Smooth muscle cell (in vitro differentiated cells): ENCODE measurements around the gene KIF1A. TPM values are rescaled to one million over a fixed set of nuclear protein-coding genes. Genes with fewer than 3 reads are reported as not detected.

Source experiments
- DNase-seq: peaks from one replicate; lab custom pipeline; 2025; ENCODE audit not compliant: unreplicated experiment; lab: John Stamatoyannopoulos, UW
- H2AFZ ChIP-seq: fragments of 200-600 bp; sonication (generic); 2 replicates; pipeline ENCODE4 v1.6.0; 2016; ENCODE audit warnings: antibody characterized with exemption, low read depth, mild to moderate bottlenecking
- H3F3A ChIP-seq: fragments of 200-600 bp; sonication (generic); 2 replicates; pipeline ENCODE4 v1.6.0; 2017; ENCODE audit warnings: antibody characterized with exemption, low read depth
- H3K27ac ChIP-seq: fragments of 200-600 bp; sonication (generic); 2 replicates; pipeline ENCODE4 v1.5.1; 2016; ENCODE audit warnings: low read depth, mild to moderate bottlenecking
- H3K27me3 ChIP-seq: fragments of 200-600 bp; sonication (generic); 2 replicates; pipeline ENCODE4 v1.6.1; 2016; ENCODE audit warnings: low read depth, mild to moderate bottlenecking
- H3K36me3 ChIP-seq: fragments of 200-600 bp; sonication (generic); 2 replicates; pipeline ENCODE4 v1.5.1; 2016; ENCODE audit warnings: low read depth
- H3K4me1 ChIP-seq: fragments of 200-600 bp; sonication (generic); 2 replicates; pipeline ENCODE4 v1.5.1; 2016; ENCODE audit warnings: low read depth
- H3K4me2 ChIP-seq: fragments of 200-600 bp; sonication (generic); 2 replicates; pipeline ENCODE4 v1.6.0; 2016; ENCODE audit warnings: mild to moderate bottlenecking
- H3K4me3 ChIP-seq: fragments of 200-600 bp; sonication (generic); 2 replicates; pipeline ENCODE4 v1.5.1; 2016; ENCODE audit warnings: mild to moderate bottlenecking
- H3K79me2 ChIP-seq: fragments of 200-600 bp; sonication (generic); 2 replicates; pipeline ENCODE4 v1.6.0; 2016; ENCODE audit warnings: low read depth, mild to moderate bottlenecking
- H3K9ac ChIP-seq: fragments of 200-600 bp; sonication (generic); 2 replicates; pipeline ENCODE4 v1.6.0; 2016; ENCODE audit warnings: low read depth
- H3K9me3 ChIP-seq: fragments of 200-600 bp; sonication (generic); replicated peaks from 2 replicates; pipeline ENCODE4 v1.5.1; 2016; ENCODE audit warnings: low read depth
- H4K20me1 ChIP-seq: fragments of 200-600 bp; sonication (generic); 2 replicates; pipeline ENCODE4 v1.6.0; 2016; ENCODE audit warnings: low read depth
- WGBS: methylation state at CpG from one replicate; pipeline ENCODE4 v1.1.7; 2016; ENCODE audit warnings: low lambda C conversion rate; 5-methylcytosine and 5-hydroxymethylcytosine counted together
- polyA plus RNA-seq: library from polyadenylated mRNA; unstranded; fragments of >200 nt; fragmentation: Nextera tagmentation; extraction: Ambion mirVana; gene quantifications from 2 replicates; pipeline ENCODE4 v1.2.1, GENCODE V29; 2016
- total RNA-seq: library from RNA; depleted of rRNA; stranded (reverse); fragments of >200 nt; gene quantifications from 2 replicates; pipeline ENCODE4 v1.2.3, GENCODE V29; 2014
- TF ChIP-seq, protein P1 (sequence below): fragments of 200-600 bp; sonication (generic); IDR thresholded peaks from 2 replicates; pipeline ENCODE4 v1.5.1; 2017; ENCODE audit warnings: borderline replicate concordance, mild to moderate bottlenecking, antibody characterized with exemption; ENCODE audit not compliant: insufficient read depth, poor library complexity, severe bottlenecking

KIF1A gene
- total and polyA plus RNA-seq, 2 experiments from 2014 or later: 4.6 to 8.4 TPM

DNA sequence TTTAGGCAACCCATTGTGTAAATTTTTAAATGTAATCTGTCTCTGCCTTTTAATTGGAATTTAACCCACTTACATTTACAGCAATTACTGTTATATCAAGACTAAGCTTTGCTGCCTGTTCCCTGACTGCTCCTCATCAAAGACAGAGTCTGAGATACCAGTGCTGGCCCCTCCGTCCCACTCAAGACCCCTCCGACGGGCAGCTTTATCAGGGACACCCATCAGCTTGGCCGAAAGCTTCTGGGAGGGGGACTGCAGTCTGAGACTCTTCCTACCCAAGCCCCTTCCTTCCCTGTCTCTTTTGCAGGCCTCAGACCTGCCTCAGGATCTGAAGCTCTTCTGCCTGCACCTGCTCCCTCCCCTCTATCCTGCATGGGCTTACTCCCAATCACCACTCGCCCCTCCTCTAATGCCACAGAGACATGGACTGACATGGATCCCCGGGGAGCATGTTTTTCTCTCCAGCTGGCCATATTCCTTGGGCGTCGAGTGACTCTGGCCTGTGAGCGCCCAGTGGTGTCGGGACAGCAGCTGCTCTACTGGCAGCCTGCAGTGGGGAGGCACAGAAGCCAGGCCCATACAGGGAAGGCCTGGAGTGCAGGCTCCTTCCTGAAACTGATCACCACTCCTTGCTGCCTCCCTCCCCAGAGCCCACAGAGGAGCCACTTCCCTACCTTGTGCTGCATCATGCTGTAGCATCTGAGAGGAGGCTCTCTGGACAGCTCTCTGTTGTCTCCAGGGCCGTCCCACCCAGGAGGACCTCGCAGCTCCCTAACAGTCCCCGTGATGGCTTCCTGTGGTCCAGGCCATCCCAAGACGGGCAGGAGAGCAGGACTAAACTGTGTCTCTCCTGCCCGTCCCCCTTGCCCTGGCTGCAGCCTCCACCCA lies 3.7 kb upstream of the KIF1A start:
- H3K9me3 ChIP-seq: no peaks in the 10 kb centered on the region
- H3K27ac ChIP-seq: no peak overlapping the region
- no peaks in the 10 kb centered on the region for H4K20me1 ChIP-seq
- no peak overlapping the region for H3K4me3 ChIP-seq
- no peaks in the 10 kb centered on the region for H3K36me3 ChIP-seq
- TF ChIP-seq, protein P1, sequence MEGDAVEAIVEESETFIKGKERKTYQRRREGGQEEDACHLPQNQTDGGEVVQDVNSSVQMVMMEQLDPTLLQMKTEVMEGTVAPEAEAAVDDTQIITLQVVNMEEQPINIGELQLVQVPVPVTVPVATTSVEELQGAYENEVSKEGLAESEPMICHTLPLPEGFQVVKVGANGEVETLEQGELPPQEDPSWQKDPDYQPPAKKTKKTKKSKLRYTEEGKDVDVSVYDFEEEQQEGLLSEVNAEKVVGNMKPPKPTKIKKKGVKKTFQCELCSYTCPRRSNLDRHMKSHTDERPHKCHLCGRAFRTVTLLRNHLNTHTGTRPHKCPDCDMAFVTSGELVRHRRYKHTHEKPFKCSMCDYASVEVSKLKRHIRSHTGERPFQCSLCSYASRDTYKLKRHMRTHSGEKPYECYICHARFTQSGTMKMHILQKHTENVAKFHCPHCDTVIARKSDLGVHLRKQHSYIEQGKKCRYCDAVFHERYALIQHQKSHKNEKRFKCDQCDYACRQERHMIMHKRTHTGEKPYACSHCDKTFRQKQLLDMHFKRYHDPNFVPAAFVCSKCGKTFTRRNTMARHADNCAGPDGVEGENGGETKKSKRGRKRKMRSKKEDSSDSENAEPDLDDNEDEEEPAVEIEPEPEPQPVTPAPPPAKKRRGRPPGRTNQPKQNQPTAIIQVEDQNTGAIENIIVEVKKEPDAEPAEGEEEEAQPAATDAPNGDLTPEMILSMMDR: no peak
- H3F3A ChIP-seq: no peaks in the 10 kb centered on the region
- peaks cover 95% of the 10 kb centered on the region for H3K27me3 ChIP-seq
- no peak overlapping the region for H2AFZ ChIP-seq
- no peaks in the 10 kb centered on the region for H3K79me2 ChIP-seq
- H3K9ac ChIP-seq: no peak overlapping the region
- DNase-seq: no peak
- H3K4me1 ChIP-seq: peaks cover 11% of the 10 kb centered on the region
- no peak overlapping the region for H3K4me2 ChIP-seq
- 92% methylated on average over 15 of the region's 15 CpGs for WGBS

DNA sequence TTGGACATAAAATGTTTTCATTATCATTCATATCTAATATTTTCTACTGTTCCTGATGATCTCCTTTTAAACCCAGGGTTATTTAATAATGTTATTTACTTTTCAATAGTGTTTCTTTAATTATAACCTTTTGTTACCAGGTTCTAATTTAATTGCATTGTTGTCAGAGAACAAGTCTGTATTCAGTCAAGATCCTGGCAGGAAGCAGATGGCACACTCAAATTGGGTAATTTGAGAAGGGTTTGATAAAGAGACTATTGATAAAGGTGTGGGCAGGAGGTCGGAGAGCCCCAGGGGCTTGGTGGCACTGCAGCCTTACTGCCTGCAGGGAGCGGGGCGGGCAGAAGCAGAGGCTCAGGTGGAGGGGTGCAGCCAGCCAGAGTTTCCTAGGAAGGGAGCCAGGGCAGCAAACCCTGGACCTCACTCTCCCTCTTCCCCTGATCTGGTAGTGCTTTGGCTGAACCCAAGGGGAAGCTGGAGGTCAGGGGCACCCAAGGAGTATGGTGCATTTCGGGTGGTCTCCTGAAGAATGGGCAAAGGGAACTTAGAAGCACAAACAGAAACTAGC lies 2.3 kb upstream of the KIF1A start:
- TF ChIP-seq, protein P1: no peak
- H3F3A ChIP-seq: no peaks in the 10 kb centered on the region
- H2AFZ ChIP-seq: no peak overlapping the region
- H3K27ac ChIP-seq: no peak overlapping the region
- no peaks in the 10 kb centered on the region for H3K36me3 ChIP-seq
- H3K4me2 ChIP-seq: no peak overlapping the region
- no peak overlapping the region for H3K9ac ChIP-seq
- peaks cover 16% of the 10 kb centered on the region for H3K4me1 ChIP-seq
- H3K4me3 ChIP-seq: no peak overlapping the region
- H3K27me3 ChIP-seq: peaks cover 86% of the 10 kb centered on the region
- H3K79me2 ChIP-seq: no peaks in the 10 kb centered on the region
- 78% methylated on average over 4 of the region's 4 CpGs for WGBS
- no peak for DNase-seq
- no peaks in the 10 kb centered on the region for H3K9me3 ChIP-seq
- H4K20me1 ChIP-seq: no peaks in the 10 kb centered on the region

DNA sequence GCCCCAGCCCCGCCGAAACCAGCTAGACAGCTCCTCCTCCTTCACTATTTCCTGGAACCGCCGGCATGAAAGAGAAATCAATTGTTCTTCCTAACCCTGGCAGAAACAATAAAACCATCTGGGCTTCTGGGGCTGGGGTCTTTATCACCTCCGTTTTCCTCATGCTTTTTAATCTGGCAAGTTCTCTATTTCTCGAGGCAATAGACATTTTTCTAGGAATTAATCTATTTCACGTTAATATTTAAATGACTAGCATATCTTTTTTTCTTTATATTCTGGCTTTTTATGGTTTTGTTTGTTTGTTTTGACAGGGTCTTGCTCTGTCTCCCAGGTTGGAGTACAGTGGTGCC lies 1.4 kb upstream of the KIF1A start:
- Histone ChIP-seq H3K4me3 (peak overlapping the region; percentile 56), H3K4me2 (peak overlapping the region; percentile 82), H2AFZ (peak overlapping the region; percentile 69), H3K79me2 (no peaks in the 10 kb centered on the region), H3K27ac (no peak overlapping the region), H3K9me3 (no peaks in the 10 kb centered on the region), H4K20me1 (no peaks in the 10 kb centered on the region), H3K36me3 (no peaks in the 10 kb centered on the region), H3K4me1 (peaks cover 16% of the 10 kb centered on the region), H3F3A (no peaks in the 10 kb centered on the region), H3K27me3 (peaks cover 76% of the 10 kb centered on the region), H3K9ac (no peak overlapping the region)
- 21% methylated on average over 7 of the region's 7 CpGs for WGBS
- DNase-seq: no peak
- TF ChIP-seq, protein P1: no peak
